GM12874 (cell line): ENCODE measurements around the gene OR13C8.

Experiments used
- TF ChIP-seq, protein P1 (sequence below): IDR thresholded peaks from 2 replicates; pipeline ENCODE4 v1.5.1; 2011; ENCODE audit warnings: low read depth, mild to moderate bottlenecking, control low read depth, low read length, moderate library complexity; ENCODE audit not compliant: insufficient read depth

Gene OR13C8, protein sequence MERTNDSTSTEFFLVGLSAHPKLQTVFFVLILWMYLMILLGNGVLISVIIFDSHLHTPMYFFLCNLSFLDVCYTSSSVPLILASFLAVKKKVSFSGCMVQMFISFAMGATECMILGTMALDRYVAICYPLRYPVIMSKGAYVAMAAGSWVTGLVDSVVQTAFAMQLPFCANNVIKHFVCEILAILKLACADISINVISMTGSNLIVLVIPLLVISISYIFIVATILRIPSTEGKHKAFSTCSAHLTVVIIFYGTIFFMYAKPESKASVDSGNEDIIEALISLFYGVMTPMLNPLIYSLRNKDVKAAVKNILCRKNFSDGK

DNA sequence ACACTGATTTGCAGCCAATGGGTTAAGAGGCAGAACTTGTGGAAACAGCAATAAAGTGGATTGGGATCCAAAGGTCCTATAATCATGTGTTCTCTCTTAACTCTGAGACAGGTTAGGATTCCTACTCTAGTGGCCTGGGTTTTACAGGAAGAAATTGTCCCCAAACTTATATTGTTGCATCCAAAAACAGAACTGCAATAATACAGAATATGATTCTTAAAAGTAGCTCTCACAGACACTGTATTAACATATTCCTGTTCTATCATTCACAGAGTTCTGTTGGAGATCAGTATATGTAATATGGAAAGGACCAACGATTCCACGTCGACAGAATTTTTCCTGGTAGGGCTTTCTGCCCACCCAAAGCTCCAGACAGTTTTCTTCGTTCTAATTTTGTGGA lies at the start of gene OR13C8:
Gene OR13C8 (plus strand): TSS at position 301 of the 400 bp plus-strand sequence. CDS start 0 bp downstream, at position 301.
- TF ChIP-seq, protein P1, sequence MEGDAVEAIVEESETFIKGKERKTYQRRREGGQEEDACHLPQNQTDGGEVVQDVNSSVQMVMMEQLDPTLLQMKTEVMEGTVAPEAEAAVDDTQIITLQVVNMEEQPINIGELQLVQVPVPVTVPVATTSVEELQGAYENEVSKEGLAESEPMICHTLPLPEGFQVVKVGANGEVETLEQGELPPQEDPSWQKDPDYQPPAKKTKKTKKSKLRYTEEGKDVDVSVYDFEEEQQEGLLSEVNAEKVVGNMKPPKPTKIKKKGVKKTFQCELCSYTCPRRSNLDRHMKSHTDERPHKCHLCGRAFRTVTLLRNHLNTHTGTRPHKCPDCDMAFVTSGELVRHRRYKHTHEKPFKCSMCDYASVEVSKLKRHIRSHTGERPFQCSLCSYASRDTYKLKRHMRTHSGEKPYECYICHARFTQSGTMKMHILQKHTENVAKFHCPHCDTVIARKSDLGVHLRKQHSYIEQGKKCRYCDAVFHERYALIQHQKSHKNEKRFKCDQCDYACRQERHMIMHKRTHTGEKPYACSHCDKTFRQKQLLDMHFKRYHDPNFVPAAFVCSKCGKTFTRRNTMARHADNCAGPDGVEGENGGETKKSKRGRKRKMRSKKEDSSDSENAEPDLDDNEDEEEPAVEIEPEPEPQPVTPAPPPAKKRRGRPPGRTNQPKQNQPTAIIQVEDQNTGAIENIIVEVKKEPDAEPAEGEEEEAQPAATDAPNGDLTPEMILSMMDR, result no peak

DNA sequence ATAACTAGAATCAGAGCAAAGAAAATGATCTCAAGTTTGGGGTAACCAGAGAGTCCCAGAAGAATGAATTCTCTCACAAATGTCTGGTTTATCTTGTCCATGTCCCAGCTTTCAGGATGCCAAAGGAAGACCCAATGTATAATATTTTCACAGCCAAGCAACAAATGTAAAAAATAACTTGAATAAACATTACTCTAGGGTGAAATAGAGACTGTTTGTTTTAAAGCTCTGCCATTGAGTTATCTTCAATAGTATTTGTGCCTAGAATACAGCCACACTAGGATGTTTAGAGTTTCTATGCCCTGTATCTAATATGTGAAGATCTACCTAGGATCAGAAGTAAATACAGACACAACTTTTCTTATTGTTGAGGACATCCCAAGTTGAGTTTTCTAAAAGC lies 41.9 kb upstream of the OR13C8 start, which contains the start of gene OR13C4:
Gene OR13C4 (minus strand): TSS at position 101 of the 400 bp plus-strand sequence. CDS start 0 bp downstream, at position 101.
- TF ChIP-seq, protein P1, result no peak

DNA sequence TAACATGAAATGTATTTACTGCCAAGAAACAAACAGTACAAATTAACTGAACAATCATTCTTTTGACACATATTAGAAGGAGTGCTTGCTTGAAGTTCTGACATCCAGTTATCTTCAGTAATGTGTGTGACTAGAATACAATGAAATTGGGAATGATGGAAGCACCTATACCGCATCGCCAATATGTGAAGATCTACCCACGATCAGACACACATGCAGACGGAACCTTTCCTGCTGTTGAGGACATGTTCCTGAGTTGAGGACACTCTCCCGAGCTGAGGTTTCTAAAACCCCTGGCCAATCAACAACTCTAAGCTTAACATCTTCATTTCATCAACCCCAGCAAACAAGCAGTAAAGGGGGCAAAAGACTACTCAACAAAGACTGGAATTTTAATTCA lies 32.2 kb upstream of the OR13C8 start, which contains the start of gene OR13C3:
Gene OR13C3 (minus strand): TSS at position 101 of the 400 bp plus-strand sequence. CDS start 133 bp downstream, outside the sequence.
- TF ChIP-seq, protein P1, result no peak

DNA sequence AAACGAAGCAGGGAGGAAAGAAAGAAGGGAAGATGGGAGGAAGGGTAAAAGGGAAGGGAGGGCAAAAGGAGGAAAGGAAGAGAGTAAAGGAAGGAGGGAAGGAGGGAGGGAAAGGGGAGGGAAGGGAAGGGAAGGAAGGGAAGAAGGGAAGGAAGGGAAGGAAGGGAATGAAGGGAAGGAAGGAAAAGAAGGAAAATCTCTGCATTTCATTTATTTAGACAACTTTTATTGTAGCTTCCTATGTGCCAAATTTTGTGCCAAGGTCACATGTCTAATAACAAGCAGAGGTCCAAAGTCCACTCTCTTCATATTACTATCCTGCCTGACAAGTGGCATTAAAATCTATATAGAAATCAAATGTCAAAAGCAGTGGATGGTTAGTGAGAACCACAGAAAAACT lies 29.7 kb upstream of the OR13C8 start:
- TF ChIP-seq, protein P1, result no peak

DNA sequence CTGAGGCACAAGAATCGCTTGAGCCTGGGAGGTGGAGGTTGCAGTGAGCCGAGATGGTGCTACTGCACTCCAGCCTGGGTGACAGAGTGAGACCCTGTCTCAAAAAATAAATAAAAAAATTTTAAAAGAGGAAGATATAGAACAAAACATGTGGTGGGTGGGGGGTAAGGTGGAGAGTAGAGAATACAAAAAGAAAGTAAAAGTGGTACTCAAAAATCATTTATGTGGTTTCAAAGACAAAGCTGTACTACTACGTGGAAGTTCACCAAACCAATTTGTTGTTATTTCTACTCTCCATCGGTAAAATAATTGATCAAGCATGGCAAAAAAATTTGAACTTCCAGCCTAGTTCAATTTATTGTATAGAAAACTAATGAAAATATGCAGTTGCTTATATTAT lies 24.3 kb upstream of the OR13C8 start:
- TF ChIP-seq, protein P1, result no peak

DNA sequence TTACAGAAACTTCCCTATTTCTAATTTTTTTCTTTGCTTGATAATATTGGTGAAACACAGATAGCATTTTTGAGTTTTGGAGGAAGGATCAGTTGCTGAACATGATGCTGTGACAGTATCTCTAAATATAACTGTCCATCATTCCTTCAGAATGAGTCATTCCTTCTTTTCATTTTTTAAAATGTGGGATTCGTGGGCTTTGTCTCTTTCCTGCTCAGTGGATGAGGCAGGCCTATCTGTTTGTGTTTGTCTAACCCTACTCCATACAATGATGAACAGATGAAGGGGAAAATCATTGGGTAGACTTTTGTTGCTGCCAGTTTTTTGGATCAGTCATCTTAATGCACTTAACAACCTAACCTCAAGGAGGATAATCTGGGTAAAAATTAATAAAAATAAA lies 15.7 kb upstream of the OR13C8 start:
- TF ChIP-seq, protein P1, result no peak

DNA sequence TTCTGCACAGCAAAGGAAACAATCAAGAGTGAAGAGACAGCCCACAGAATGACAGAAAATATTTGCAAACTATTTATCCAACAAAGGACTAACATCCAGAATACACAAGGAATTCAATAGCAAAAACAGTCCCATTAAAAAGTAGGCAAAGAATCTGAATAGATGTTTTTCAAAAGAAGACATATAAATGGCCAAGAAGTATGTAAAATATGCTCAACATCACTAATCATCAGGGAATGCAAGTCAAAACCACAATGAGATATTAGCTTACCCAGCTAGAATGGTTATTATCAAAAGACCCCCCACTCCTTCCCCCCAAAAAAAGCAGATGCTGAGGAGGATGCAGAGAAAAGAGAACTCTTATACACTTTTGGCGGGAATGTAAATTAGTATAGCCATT lies 13.4 kb upstream of the OR13C8 start:
- TF ChIP-seq, protein P1, result no peak
